PFSK-1 (cell line): ENCODE data around the gene TNRC6B.

ENCODE experiments used
- FOXP2 ChIP-seq: optimal IDR thresholded peaks from 2 replicates; pipeline ENCODE3; 2011; ENCODE audit warnings: borderline replicate concordance, control low read depth, inconsistent platforms; ENCODE audit not compliant: insufficient read depth; ENCODE audit errors: extremely low read length, extremely low read depth
- POLR2AphosphoS5 ChIP-seq: IDR thresholded peaks from 2 replicates; pipeline ENCODE4 v1.6.1; 2012; ENCODE audit warnings: low read depth, mild to moderate bottlenecking, control low read depth, low read length, moderate library complexity
- SIN3A ChIP-seq: IDR thresholded peaks from 2 replicates; pipeline ENCODE4 v1.6.1; 2012; ENCODE audit warnings: mild to moderate bottlenecking, low read length, moderate library complexity, borderline replicate concordance; ENCODE audit not compliant: insufficient read depth
- TAF1 ChIP-seq: IDR thresholded peaks from 2 replicates; pipeline ENCODE4 v1.6.1; 2012; ENCODE audit warnings: low read length, control low read depth, borderline replicate concordance; ENCODE audit not compliant: insufficient read depth
- TF ChIP-seq, protein P1 (sequence below), 2 experiments: IDR thresholded peaks; 2 replicates each; pipeline versions ENCODE4 v1.6.1 to v1.8.0; 2011 to 2012; ENCODE audit warnings: low read depth in 2 of 2, low read length in 2 of 2, control low read depth in 1 of 2, inconsistent platforms in 1 of 2, mild to moderate bottlenecking in 1 of 2, moderate library complexity in 1 of 2; ENCODE audit not compliant: insufficient read depth in 1 of 2

DNA sequence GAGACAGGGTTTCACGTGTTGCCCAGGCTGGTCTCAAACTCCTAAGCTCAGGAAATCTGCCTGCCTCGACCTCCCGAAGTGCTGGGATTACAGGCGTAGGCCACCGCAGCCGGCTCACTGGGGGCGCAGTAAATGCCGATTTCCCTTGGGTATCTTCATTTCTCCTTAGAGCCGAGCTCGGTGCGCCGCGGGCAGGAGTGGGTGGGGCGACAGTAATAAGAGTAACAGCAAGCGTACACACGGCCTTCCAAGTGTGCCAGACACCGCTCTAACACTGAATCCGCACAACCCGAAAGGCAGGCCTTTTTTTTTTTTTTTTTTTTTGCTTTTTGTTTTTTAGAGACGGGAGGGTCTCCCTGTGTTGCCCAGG lies 168.1 kb downstream of the TNRC6B start:
- no peak for TF ChIP-seq POLR2AphosphoS5
- no peak for TF ChIP-seq SIN3A
- TF ChIP-seq, protein P1, sequence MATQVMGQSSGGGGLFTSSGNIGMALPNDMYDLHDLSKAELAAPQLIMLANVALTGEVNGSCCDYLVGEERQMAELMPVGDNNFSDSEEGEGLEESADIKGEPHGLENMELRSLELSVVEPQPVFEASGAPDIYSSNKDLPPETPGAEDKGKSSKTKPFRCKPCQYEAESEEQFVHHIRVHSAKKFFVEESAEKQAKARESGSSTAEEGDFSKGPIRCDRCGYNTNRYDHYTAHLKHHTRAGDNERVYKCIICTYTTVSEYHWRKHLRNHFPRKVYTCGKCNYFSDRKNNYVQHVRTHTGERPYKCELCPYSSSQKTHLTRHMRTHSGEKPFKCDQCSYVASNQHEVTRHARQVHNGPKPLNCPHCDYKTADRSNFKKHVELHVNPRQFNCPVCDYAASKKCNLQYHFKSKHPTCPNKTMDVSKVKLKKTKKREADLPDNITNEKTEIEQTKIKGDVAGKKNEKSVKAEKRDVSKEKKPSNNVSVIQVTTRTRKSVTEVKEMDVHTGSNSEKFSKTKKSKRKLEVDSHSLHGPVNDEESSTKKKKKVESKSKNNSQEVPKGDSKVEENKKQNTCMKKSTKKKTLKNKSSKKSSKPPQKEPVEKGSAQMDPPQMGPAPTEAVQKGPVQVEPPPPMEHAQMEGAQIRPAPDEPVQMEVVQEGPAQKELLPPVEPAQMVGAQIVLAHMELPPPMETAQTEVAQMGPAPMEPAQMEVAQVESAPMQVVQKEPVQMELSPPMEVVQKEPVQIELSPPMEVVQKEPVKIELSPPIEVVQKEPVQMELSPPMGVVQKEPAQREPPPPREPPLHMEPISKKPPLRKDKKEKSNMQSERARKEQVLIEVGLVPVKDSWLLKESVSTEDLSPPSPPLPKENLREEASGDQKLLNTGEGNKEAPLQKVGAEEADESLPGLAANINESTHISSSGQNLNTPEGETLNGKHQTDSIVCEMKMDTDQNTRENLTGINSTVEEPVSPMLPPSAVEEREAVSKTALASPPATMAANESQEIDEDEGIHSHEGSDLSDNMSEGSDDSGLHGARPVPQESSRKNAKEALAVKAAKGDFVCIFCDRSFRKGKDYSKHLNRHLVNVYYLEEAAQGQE (IDR thresholded peaks at IDR 0.05; ENCODE audit: insufficient read depth in 1 of 2, low read depth in 2 of 2, low read length in 2 of 2) = no peak
- TF ChIP-seq FOXP2 = no peak
- TF ChIP-seq TAF1 = no peak
